Liver (tissue), 9 donors: ENCODE data around the gene IL1A. TPM values are rescaled to one million over a fixed set of nuclear protein-coding genes. Genes with fewer than 3 reads are reported as not detected.

Experiments used
- DNase-seq: peaks from one replicate; pipeline ENCODE4 v3.0.0-alpha.2; 2017; ENCODE audit warnings: low spot score
- H3K27ac ChIP-seq, 2 donors: one replicate each; pipeline ENCODE4 v1.7.0; 2013; ENCODE audit warnings: inconsistent platforms in 2 of 2, low read length in 2 of 2, control low read depth in 1 of 2, low read depth in 1 of 2, mild to moderate bottlenecking in 1 of 2
- H3K27me3 ChIP-seq, 4 donors: one replicate each; pipeline versions ENCODE4 v1.6.1 to v1.7.0; 2013; ENCODE audit warnings: low read length in 3 of 4, inconsistent platforms in 1 of 4, mild to moderate bottlenecking in 1 of 4, moderate library complexity in 1 of 4; ENCODE audit not compliant: control insufficient read depth in 4 of 4, insufficient read depth in 4 of 4
- H3K36me3 ChIP-seq, 4 donors: one replicate each; pipeline versions ENCODE4 v1.6.1 to v1.7.0; 2013; ENCODE audit warnings: low read length in 3 of 4, mild to moderate bottlenecking in 3 of 4, low read depth in 1 of 4, moderate library complexity in 1 of 4; ENCODE audit not compliant: control insufficient read depth in 4 of 4, insufficient read depth in 3 of 4
- H3K4me1 ChIP-seq, 4 donors: one replicate each; pipeline versions ENCODE4 v1.6.1 to v1.7.0; 2013; ENCODE audit warnings: low read length in 3 of 4, mild to moderate bottlenecking in 3 of 4, moderate library complexity in 1 of 4; ENCODE audit not compliant: control insufficient read depth in 4 of 4, insufficient read depth in 4 of 4
- H3K4me3 ChIP-seq, 3 donors: one replicate each; pipeline versions ENCODE4 v1.6.1 to v1.7.0; 2013; ENCODE audit warnings: low read length in 3 of 3, control low read depth in 1 of 3, low read depth in 1 of 3, mild to moderate bottlenecking in 1 of 3
- H3K9ac ChIP-seq, 2 donors: one replicate each; pipeline ENCODE4 v1.7.0; 2013; ENCODE audit warnings: low read length in 2 of 2, mild to moderate bottlenecking in 2 of 2, moderate library complexity in 2 of 2, control low read depth in 1 of 2, low read depth in 1 of 2
- H3K9me3 ChIP-seq, 4 donors: one replicate each; pipeline versions ENCODE4 v1.6.1 to v1.7.0; 2013; ENCODE audit warnings: low read length in 3 of 4; ENCODE audit not compliant: control insufficient read depth in 4 of 4
- EGR1 ChIP-seq, 2 donors: IDR thresholded peaks; 2 replicates each; pipeline ENCODE4 v1.6.1; 2016 to 2018; ENCODE audit warnings: antibody characterized with exemption in 2 of 2, low read depth in 2 of 2
- FOXA2 ChIP-seq: IDR thresholded peaks from 2 replicates; pipeline ENCODE4 v1.6.1; 2016; ENCODE audit warnings: antibody characterized with exemption
- GABPA ChIP-seq, 2 donors: IDR thresholded peaks in 1 of 2; conservative IDR thresholded peaks in 1 of 2; 2 replicates each; pipeline ENCODE4 v1.6.1; 2016; ENCODE audit warnings: antibody characterized with exemption in 2 of 2, mild to moderate bottlenecking in 1 of 2, moderate library complexity in 1 of 2
- HNF4A ChIP-seq, 2 donors: conservative IDR thresholded peaks; 2 replicates each; pipeline ENCODE4 v1.6.1; 2016; ENCODE audit warnings: antibody characterized with exemption in 2 of 2, mild to moderate bottlenecking in 2 of 2
- HNF4G ChIP-seq: IDR thresholded peaks from 2 replicates; pipeline ENCODE4 v1.6.1; 2016; ENCODE audit warnings: antibody characterized with exemption
- JUND ChIP-seq, 2 donors: IDR thresholded peaks; 2 replicates each; pipeline ENCODE4 v1.6.1; 2016; ENCODE audit warnings: antibody characterized with exemption in 2 of 2
- NR2F2 ChIP-seq: IDR thresholded peaks from 2 replicates; pipeline ENCODE4 v1.6.1; 2016; ENCODE audit warnings: antibody characterized with exemption
- RAD21 ChIP-seq, 2 donors: IDR thresholded peaks; 2 replicates each; pipeline ENCODE4 v1.6.1; 2016; ENCODE audit warnings: antibody characterized with exemption in 2 of 2, mild to moderate bottlenecking in 2 of 2
- RXRA ChIP-seq, 2 donors: IDR thresholded peaks; 2 replicates each; pipeline ENCODE4 v1.6.1; 2017 to 2018; ENCODE audit warnings: antibody characterized with exemption in 2 of 2, mild to moderate bottlenecking in 1 of 2
- SP1 ChIP-seq: IDR thresholded peaks from 2 replicates; pipeline ENCODE4 v1.6.1; 2018; ENCODE audit warnings: antibody characterized with exemption, mild to moderate bottlenecking
- TAF1 ChIP-seq: conservative IDR thresholded peaks from 2 replicates; pipeline ENCODE4 v1.6.1; 2016; ENCODE audit warnings: antibody characterized with exemption, mild to moderate bottlenecking
- YY1 ChIP-seq: IDR thresholded peaks from 2 replicates; pipeline ENCODE4 v1.6.1; 2016; ENCODE audit warnings: antibody characterized with exemption, mild to moderate bottlenecking
- WGBS: extraction: QIAGEN DNeasy Blood & Tissue Kit; methylation state at CpG from one replicate; pipeline ENCODE4 v1.1.7; 2013; 5-methylcytosine and 5-hydroxymethylcytosine counted together
- polyA plus RNA-seq, 2 donors: library from polyadenylated mRNA; stranded (reverse) in 1 of 2; unstranded in 1 of 2; fragments of 200-250 nt in 1 of 2; fragments of >200 nt in 1 of 2; fragmentation: Nextera tagmentation in 1 of 2; extraction: Ambion mirVana in 1 of 2; gene quantifications; one replicate each; pipeline versions ENCODE4 v1.2.1 to v1.2.3, GENCODE V29; 2013 to 2015
- total RNA-seq, 2 donors: library from RNA; depleted of rRNA; stranded (reverse); fragments of >200 nt; gene quantifications; one replicate each; pipeline ENCODE4 v1.2.3, GENCODE V29; 2014
- TF ChIP-seq, protein P1 (sequence below): IDR thresholded peaks from 2 replicates; pipeline ENCODE4 v1.6.1; 2016; ENCODE audit warnings: antibody characterized with exemption
- TF ChIP-seq, protein P2 (sequence below): IDR thresholded peaks from 2 replicates; pipeline ENCODE4 v1.6.1; 2016; ENCODE audit warnings: antibody characterized with exemption
- TF ChIP-seq, protein P3 (sequence below): IDR thresholded peaks from 2 replicates; pipeline ENCODE4 v1.6.1; 2016; ENCODE audit warnings: antibody characterized with exemption, mild to moderate bottlenecking
- donor health status: healthy.
- donor health status: healthy.
- donor health status: healthy.
- donor health status: healthy.
- donor health status: healthy.

The IL1A gene
- total and polyA plus RNA-seq, 4 donors, result 0.05 TPM; not detected in 3

DNA sequence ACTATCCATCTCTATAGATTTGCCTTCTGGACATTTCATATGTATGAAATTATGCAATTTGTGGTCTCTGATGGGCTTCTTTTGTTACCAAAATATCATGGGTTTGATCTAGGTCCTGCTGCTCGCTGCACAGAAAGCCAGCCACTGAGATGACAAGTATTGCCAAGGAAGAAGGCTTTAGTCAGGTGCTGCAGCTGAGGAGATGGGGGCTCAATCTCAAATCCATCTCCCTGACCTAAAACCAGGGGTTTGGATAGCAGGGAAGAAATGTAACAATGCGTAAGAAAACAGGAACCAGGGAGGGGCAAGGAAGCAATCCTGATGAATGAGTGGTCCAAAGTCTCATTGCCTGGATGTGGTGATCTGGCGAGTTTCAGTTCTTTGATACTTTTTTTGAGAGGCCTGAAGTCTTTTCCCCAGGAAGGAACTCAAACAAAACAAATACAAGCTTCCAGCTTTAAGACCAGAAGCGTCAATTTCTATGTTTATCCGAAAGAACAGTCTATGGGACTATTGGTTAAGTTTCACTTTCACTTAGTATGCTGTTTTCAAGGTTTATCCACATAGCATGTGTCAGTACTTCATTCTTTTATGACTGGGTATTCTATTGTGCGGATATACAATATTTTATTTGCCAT is 16.5 kb downstream of the IL1A start (continued):
- TF ChIP-seq HNF4G, result no peak

DNA sequence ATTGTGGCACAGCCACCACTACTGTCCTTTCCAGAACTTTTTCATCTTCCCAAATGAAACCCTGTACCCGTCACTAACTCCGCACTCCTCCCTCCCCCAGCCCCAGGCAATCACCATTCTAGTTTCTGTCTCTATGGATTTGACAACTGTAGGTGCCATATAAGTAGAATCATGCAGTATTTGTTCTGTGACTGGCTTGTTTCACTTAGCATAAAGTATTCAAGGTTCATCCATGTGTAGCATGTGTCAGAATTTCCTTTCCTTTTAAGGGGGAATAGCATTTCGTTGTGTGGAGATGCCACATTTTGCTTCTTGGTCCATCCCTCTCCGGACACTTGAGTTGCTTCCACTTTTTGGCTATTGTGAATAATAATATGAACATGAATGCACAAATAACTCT is 19.0 kb downstream of the IL1A start:
- Histone ChIP-seq H3K9me3 (no peaks in the 10 kb centered on the region), H3K27ac (no peak overlapping the region), H3K4me3 (peak overlapping the region in 2 of 3 donors; percentile 73 to 93), H3K27me3 (no peaks in the 10 kb centered on the region), H3K4me1 (peaks cover 2 to 14% (median 12%) of the 10 kb centered on the region in 4 donors), H3K36me3 (no peaks in the 10 kb centered on the region), H3K9ac (no peak overlapping the region)
- WGBS, result 72% methylated on average over 4 of the region's 4 CpGs
- TF ChIP-seq, protein P1, sequence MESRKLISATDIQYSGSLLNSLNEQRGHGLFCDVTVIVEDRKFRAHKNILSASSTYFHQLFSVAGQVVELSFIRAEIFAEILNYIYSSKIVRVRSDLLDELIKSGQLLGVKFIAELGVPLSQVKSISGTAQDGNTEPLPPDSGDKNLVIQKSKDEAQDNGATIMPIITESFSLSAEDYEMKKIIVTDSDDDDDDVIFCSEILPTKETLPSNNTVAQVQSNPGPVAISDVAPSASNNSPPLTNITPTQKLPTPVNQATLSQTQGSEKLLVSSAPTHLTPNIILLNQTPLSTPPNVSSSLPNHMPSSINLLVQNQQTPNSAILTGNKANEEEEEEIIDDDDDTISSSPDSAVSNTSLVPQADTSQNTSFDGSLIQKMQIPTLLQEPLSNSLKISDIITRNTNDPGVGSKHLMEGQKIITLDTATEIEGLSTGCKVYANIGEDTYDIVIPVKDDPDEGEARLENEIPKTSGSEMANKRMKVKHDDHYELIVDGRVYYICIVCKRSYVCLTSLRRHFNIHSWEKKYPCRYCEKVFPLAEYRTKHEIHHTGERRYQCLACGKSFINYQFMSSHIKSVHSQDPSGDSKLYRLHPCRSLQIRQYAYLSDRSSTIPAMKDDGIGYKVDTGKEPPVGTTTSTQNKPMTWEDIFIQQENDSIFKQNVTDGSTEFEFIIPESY, result no peak
- no peak for TF ChIP-seq YY1
- no peak for TF ChIP-seq EGR1 (IDR thresholded peaks at IDR 0.05; ENCODE audit: low read depth in 2 of 2)
- TF ChIP-seq, protein P2, sequence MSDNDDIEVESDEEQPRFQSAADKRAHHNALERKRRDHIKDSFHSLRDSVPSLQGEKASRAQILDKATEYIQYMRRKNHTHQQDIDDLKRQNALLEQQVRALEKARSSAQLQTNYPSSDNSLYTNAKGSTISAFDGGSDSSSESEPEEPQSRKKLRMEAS, result no peak
- no peak for TF ChIP-seq NR2F2
- no peak for TF ChIP-seq SP1
- no peak for TF ChIP-seq JUND (IDR thresholded peaks at IDR 0.05)
- TF ChIP-seq GABPA (IDR thresholded peaks at IDR 0.05 in 1 of 2, conservative IDR thresholded peaks at IDR 0.05 in 1 of 2), result no peak
- TF ChIP-seq, protein P3, sequence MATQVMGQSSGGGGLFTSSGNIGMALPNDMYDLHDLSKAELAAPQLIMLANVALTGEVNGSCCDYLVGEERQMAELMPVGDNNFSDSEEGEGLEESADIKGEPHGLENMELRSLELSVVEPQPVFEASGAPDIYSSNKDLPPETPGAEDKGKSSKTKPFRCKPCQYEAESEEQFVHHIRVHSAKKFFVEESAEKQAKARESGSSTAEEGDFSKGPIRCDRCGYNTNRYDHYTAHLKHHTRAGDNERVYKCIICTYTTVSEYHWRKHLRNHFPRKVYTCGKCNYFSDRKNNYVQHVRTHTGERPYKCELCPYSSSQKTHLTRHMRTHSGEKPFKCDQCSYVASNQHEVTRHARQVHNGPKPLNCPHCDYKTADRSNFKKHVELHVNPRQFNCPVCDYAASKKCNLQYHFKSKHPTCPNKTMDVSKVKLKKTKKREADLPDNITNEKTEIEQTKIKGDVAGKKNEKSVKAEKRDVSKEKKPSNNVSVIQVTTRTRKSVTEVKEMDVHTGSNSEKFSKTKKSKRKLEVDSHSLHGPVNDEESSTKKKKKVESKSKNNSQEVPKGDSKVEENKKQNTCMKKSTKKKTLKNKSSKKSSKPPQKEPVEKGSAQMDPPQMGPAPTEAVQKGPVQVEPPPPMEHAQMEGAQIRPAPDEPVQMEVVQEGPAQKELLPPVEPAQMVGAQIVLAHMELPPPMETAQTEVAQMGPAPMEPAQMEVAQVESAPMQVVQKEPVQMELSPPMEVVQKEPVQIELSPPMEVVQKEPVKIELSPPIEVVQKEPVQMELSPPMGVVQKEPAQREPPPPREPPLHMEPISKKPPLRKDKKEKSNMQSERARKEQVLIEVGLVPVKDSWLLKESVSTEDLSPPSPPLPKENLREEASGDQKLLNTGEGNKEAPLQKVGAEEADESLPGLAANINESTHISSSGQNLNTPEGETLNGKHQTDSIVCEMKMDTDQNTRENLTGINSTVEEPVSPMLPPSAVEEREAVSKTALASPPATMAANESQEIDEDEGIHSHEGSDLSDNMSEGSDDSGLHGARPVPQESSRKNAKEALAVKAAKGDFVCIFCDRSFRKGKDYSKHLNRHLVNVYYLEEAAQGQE, result no peak
- no peak for TF ChIP-seq TAF1
- no peak for DNase-seq

DNA sequence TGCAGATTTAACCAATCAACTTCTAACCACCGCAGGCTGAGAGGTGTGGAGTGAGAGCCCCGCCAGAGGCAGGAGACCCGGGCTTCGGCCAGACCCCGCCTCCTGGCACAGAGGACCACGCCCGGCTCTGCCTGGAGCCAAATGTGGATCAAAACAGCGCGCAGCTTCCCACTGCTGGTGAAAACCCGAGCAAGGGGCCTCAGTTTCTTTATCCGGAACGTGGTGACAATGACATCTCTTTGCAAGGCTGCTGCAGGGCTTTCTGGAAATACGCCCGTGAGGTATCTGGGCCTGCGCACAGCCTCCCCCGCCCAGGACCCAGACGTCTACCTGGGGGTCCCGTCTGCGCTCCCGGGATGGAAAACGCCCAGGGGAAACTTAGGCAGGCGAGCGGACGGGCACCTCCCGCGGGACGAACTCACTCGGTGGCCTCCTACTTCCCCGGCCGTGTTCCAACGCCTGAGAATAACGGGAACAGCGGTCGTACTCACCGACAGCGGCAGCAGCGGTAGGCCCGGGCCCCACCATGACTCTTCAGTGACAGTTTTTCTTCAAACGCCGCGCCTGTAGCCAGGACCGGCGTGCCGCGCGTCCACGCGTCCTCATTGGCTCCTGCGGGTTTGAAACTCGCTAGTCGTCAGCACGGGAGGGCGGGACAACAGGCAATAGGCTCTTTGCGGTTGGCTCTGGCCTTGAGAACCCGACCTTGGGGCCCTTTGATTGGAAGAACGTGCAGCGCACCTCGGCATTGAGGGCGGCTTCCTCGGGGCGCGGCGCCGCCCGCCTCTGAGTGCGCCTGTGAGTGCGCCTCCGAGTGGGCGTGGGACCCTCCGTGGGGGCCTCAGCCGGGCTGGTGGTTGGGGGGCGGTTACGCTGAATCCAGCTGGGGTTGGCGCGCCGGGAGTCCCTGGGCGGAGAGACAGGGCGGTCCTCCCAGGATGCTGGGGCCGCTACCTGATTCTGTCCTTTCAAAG is 19.9 kb downstream of the IL1A start, which contains the start of gene CKAP2L:
Gene CKAP2L (minus strand): TSS at position 539 of the 974 bp plus-strand sequence. CDS start 11 bp downstream, at position 528.
- H3K9me3 ChIP-seq, result no peaks in the 10 kb centered on the region
- WGBS, result under 1% methylated on average over 79 of the region's 79 CpGs
- peak; percentile 20 to 50 for TF ChIP-seq RAD21 (IDR thresholded peaks at IDR 0.05)
- peak in 1 of 2 donors; percentile 35 for TF ChIP-seq RXRA (IDR thresholded peaks at IDR 0.05)
- peak; percentile 69 for TF ChIP-seq YY1
- TF ChIP-seq JUND (IDR thresholded peaks at IDR 0.05), result no peak
- TF ChIP-seq, protein P2, result peak; percentile 45
- TF ChIP-seq, protein P1, result no peak
- TF ChIP-seq, protein P3, result no peak
- no peak for TF ChIP-seq NR2F2
- TF ChIP-seq EGR1 (IDR thresholded peaks at IDR 0.05; ENCODE audit: low read depth in 2 of 2), result no peak
- TF ChIP-seq TAF1, result no peak
- TF ChIP-seq FOXA2, result no peak
- TF ChIP-seq HNF4A (conservative IDR thresholded peaks at IDR 0.05), result no peak
- no peak for TF ChIP-seq HNF4G

More for the DNA sequence above, 19.9 kb downstream of the IL1A start, which contains the start of gene CKAP2L:
- Histone ChIP-seq H3K27me3 (no peaks in the 10 kb centered on the region), H3K9ac (no peak within 1 kb of the TSS), H3K4me1 (peaks cover 2 to 14% (median 12%) of the 10 kb centered on the region in 4 donors), H3K36me3 (no peaks in the 10 kb centered on the region), H3K4me3 (peak within 1 kb of the TSS; percentile 64 to 93 (median 73)), H3K27ac (no peak within 1 kb of the TSS)
- DNase-seq, result peak; percentile 97
